HCT116 (cell line): ENCODE results near the gene AUP1.

Experiments
- CTCF ChIP-seq, 3 experiments: fragments of 200-600 bp in 1 of 3; sonication (generic) in 1 of 3; IDR thresholded peaks in 2 of 3; conservative IDR thresholded peaks in 1 of 3; 2 replicates each; pipeline ENCODE4 v1.5.1; 2012 to 2017; ENCODE audit warnings: low read depth in 2 of 3, low read length in 2 of 3, antibody characterized with exemption in 1 of 3, borderline replicate concordance in 1 of 3, control low read depth in 1 of 3, mild to moderate bottlenecking in 1 of 3, mixed read lengths in 1 of 3, mixed run types in 1 of 3, moderate library complexity in 1 of 3; ENCODE audit not compliant: insufficient read depth in 1 of 3
- EZH2 ChIP-seq: fragments of 200-600 bp; sonication (generic); IDR thresholded peaks from 2 replicates; pipeline ENCODE4 v1.6.1; 2017; ENCODE audit warnings: antibody characterized with exemption, mixed run types
- FOSL1 ChIP-seq: IDR thresholded peaks from 2 replicates; pipeline ENCODE4 v1.6.1; 2012; ENCODE audit warnings: low read depth
- MAX ChIP-seq: IDR thresholded peaks from 2 replicates; pipeline ENCODE4 v1.6.1; 2012
- POLR2A ChIP-seq: IDR thresholded peaks from 2 replicates; pipeline ENCODE4 v1.7.0; 2011; ENCODE audit warnings: borderline replicate concordance; ENCODE audit not compliant: insufficient read depth, insufficient read length; ENCODE audit errors: extremely low read depth
- POLR2AphosphoS5 ChIP-seq: IDR thresholded peaks from 2 replicates; pipeline ENCODE4 v1.6.1; 2011; ENCODE audit warnings: mild to moderate bottlenecking, low read depth, low read length, moderate library complexity
- REST ChIP-seq: IDR thresholded peaks from 2 replicates; pipeline ENCODE4 v1.6.1; 2012; ENCODE audit warnings: low read depth
- TCF7L2 ChIP-seq: IDR thresholded peaks from 2 replicates; pipeline ENCODE4 v1.7.0; 2011; ENCODE audit warnings: borderline replicate concordance, inconsistent platforms; ENCODE audit not compliant: insufficient read depth, insufficient read length; ENCODE audit errors: extremely low read depth

GRCh38 chr2:74486141-74486540 lies 43.4 kb downstream of the AUP1 start:
- no peak for TF ChIP-seq EZH2
- TF ChIP-seq MAX = no peak
- TF ChIP-seq CTCF (IDR thresholded peaks at IDR 0.05 in 2 of 3, conservative IDR thresholded peaks at IDR 0.05 in 1 of 3; ENCODE audit: borderline replicate concordance in 1 of 3, insufficient read depth in 1 of 3, low read depth in 2 of 3, low read length in 2 of 3) = no peak
- no peak for TF ChIP-seq FOSL1
- no peak for TF ChIP-seq TCF7L2
- no peak for TF ChIP-seq POLR2AphosphoS5
- TF ChIP-seq POLR2A = no peak
- no peak for TF ChIP-seq REST
